GM12891 (cell line): Measurements from ENCODE around the gene DNAJC15.
A peak's percentile ranks its signal among the peaks of the same experiment; 100 is the strongest.

Source experiments
- DNase-seq: peaks from one replicate; pipeline ENCODE4 v3.0.0; 2011; ENCODE audit warnings: low spot score; ENCODE audit not compliant: insufficient read length
- FAIRE-seq: peaks from 2 replicates; lab custom pipeline; 2011; peaks lifted over from hg19 to GRCh38; lab: Jason Lieb, UNC
- PAX5 ChIP-seq: IDR thresholded peaks from 2 replicates; pipeline ENCODE4 v1.6.1; 2011; ENCODE audit warnings: low read length, moderate library complexity, mild to moderate bottlenecking; ENCODE audit not compliant: insufficient read depth, severe bottlenecking
- POLR2A ChIP-seq: IDR thresholded peaks from 2 replicates; pipeline ENCODE4 v1.6.1; 2011; ENCODE audit warnings: low read depth, low read length, control low read depth
- POLR2AphosphoS5 ChIP-seq: IDR thresholded peaks from 2 replicates; pipeline ENCODE4 v1.6.1; 2011; ENCODE audit warnings: low read depth, low read length, control low read depth
- POU2F2 ChIP-seq: IDR thresholded peaks from 2 replicates; pipeline ENCODE4 v1.6.1; 2011; ENCODE audit warnings: low read depth, mild to moderate bottlenecking, control low read depth, low read length, moderate library complexity
- SPI1 ChIP-seq: IDR thresholded peaks from 2 replicates; pipeline ENCODE4 v1.6.1; 2011; ENCODE audit warnings: low read depth, low read length, control low read depth
- TAF1 ChIP-seq: IDR thresholded peaks from 2 replicates; pipeline ENCODE4 v1.6.1; 2011; ENCODE audit warnings: low read depth, low read length, control low read depth

DNAJC15 gene

GRCh38 chr13:43119206-43119605 lies 95.8 kb downstream of the DNAJC15 start:
- no peak for TF ChIP-seq POLR2AphosphoS5
- TF ChIP-seq SPI1, result no peak
- TF ChIP-seq POLR2A, result no peak
- no peak for TF ChIP-seq TAF1
- no peak for TF ChIP-seq POU2F2
- no peak for TF ChIP-seq PAX5
- no peak for FAIRE-seq

GRCh38 chr13:43122791-43123190 lies 99.4 kb downstream of the DNAJC15 start:
- no peak for FAIRE-seq
- no peak for DNase-seq
- TF ChIP-seq POLR2A (no peak), POU2F2 (no peak)

More at GRCh38 chr13:43119206-43119605, 95.8 kb downstream of the DNAJC15 start:
- DNase-seq, result no peak

GRCh38 chr13:43123856-43124255 lies 100.5 kb downstream of the DNAJC15 start:
- TF ChIP-seq POLR2AphosphoS5, result no peak
- no peak for DNase-seq
- FAIRE-seq, result no peak

- FAIRE-seq, result no peak
- DNase-seq, result no peak
- TF ChIP-seq PAX5 (no peak), POU2F2 (no peak), POLR2AphosphoS5 (no peak), TAF1 (no peak), POLR2A (no peak), SPI1 (no peak)
Measured at GRCh38 chr13:43124490-43124889, 101.1 kb downstream of the DNAJC15 start.

- no peak for FAIRE-seq
- DNase-seq, result no peak
- TF ChIP-seq POLR2AphosphoS5 (no peak), POU2F2 (peak; percentile 95)
Measured at GRCh38 chr13:43126420-43126819, 103.0 kb downstream of the DNAJC15 start.

GRCh38 chr13:43127103-43127798 lies 103.9 kb downstream of the DNAJC15 start:
- no peak for DNase-seq
- TF ChIP-seq POLR2AphosphoS5 (no peak), SPI1 (no peak), TAF1 (no peak), POU2F2 (no peak), PAX5 (no peak), POLR2A (no peak)
- FAIRE-seq, result no peak

- DNase-seq, result no peak
- FAIRE-seq, result peak; percentile 82
- TF ChIP-seq SPI1, result no peak
- TF ChIP-seq POU2F2, result no peak
- TF ChIP-seq POLR2AphosphoS5, result no peak
- TF ChIP-seq PAX5, result no peak
- TF ChIP-seq TAF1, result no peak
- TF ChIP-seq POLR2A, result no peak
Measured at GRCh38 chr13:43127827-43128226, 104.4 kb downstream of the DNAJC15 start.

GRCh38 chr13:43128504-43128961 lies 105.1 kb downstream of the DNAJC15 start:
- FAIRE-seq (peak; percentile 86), DNase-seq (no peak)
- no peak for TF ChIP-seq POLR2AphosphoS5
- TF ChIP-seq SPI1, result peak; percentile 74

- FAIRE-seq (peak; percentile 55), DNase-seq (no peak)
- TF ChIP-seq POLR2AphosphoS5, result no peak
- TF ChIP-seq POLR2A, result no peak
- no peak for TF ChIP-seq PAX5
Measured at GRCh38 chr13:43129066-43129465, 105.7 kb downstream of the DNAJC15 start.

GRCh38 chr13:43129511-43130110 lies 106.2 kb downstream of the DNAJC15 start:
- TF ChIP-seq POU2F2, result no peak
- no peak for TF ChIP-seq POLR2AphosphoS5
- no peak for TF ChIP-seq SPI1
- TF ChIP-seq POLR2A, result no peak
- TF ChIP-seq PAX5, result no peak
- TF ChIP-seq TAF1, result no peak
- FAIRE-seq (peak; percentile 56), DNase-seq (no peak)
